Stimulated activated CD4-positive, alpha-beta T cell treated with anti-CD3 and anti-CD28 coated beads, Interleukin-12 subunit alpha, Interleukin-12 subunit beta, amount 100 ng/mL, for 48 hours (primary cell): ENCODE data around the gene MYO5B.

Source experiments
- DNase-seq, 3 donors: peaks; one replicate each; pipeline ENCODE4 v3.0.0-alpha.2; 2020; ENCODE audit warnings: low read depth in 2 of 3, low spot score in 1 of 3

MYO5B gene

GRCh38 chr18:50152900-50153299, 42.0 kb downstream of the MYO5B start:
- no peak for DNase-seq

DNA sequence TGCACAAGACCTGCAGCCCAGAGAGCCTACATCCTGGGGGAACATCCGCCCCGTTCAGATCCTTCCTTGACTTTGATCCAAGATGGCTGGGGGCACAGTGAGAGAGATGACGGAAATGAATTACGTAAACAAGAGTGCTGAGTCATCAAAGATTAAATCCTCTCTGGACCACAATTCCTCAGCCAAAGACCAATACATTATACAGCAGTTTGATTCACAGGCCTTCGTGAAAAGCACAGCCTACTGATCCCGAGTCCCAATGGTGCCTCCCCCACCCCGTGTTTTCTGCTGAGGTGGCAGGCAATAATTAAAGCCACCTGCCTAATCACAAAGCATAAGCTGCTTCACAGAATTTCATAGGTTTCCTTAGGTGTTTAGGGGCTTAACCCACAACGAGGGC, 43.0 kb downstream of the MYO5B start:
- no peak for DNase-seq

- no peak for DNase-seq
These were observed 50.4 kb downstream of the MYO5B start for GRCh38 chr18:50144540-50144939.

GRCh38 chr18:50143886-50144285, 51.1 kb downstream of the MYO5B start:
- DNase-seq: no peak

GRCh38 chr18:50143294-50143693, 51.7 kb downstream of the MYO5B start:
- DNase-seq: no peak

DNA sequence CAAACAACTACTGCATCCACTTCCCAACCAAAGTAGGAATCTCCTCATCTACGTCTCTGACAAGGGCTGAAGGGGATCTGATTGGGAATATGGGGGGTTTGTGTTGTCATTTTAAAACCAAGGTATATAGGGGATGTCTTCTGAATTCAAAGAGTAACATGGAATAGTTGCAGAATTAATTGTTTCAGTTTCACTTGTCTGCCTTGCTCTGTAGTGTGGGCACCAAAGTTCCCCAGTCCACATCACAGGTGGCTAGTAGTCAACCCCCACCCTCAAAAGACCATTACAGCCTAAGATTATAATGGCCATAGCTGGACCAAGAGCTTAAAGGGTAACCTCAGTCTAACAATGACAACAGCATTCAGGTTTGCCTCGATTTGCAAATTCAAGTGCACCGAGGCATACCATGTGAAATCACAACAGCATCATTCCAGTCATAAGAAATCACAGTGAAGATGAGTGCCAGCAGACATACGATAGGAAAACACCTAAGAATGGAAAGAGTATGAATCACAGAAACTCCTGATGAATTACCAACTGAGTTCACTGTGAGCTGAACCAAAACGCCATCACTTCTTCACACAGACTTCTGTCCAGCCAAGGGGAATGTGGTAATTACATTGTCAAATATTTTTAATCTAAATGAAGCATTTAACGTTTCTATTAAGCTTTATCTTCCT, 52.4 kb downstream of the MYO5B start:
- DNase-seq: no peak

- no peak for DNase-seq
These were observed 56.5 kb downstream of the MYO5B start for GRCh38 chr18:50138181-50139064.

DNA sequence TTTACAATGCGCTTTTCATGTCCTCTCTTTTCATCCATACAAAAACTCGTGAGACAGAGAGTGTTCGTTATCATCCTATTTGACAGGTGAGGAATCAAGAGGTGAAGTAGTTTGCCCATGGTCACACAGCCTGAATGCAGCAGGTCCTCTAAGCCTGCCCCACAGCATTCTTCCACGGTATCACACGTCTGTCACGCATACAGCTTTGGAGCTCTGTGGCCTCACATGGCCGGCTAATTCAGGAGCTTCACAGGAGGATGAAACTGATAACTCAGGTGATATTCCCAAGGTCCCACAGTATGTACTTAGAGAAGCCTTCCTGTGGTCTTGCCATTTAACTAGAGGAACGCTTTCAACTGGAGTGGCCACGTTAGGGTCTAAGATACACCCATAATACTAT, 59.0 kb downstream of the MYO5B start:
- no peak for DNase-seq

DNA sequence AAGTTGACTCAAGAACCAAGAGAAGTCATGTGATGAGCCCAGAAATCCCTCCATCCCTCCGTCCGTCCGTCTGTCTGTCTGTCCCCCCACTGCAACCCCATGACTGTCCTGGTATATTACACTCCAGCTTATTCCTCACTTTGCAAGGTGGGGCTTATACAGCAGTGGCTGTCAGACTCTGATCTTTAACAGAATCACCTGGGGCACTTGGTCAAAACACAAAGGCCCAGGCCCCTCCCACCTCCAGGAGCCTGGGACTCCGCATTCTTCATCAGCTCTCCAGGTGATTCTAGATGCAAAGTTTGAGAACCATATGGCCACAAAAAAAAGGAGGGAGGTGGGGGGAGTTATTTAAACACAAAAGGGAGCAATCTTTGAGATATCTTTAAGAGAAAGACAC, 61.4 kb downstream of the MYO5B start:
- DNase-seq: no peak

- DNase-seq: no peak
These were observed 63.4 kb downstream of the MYO5B start for GRCh38 chr18:50131591-50131990.

DNA sequence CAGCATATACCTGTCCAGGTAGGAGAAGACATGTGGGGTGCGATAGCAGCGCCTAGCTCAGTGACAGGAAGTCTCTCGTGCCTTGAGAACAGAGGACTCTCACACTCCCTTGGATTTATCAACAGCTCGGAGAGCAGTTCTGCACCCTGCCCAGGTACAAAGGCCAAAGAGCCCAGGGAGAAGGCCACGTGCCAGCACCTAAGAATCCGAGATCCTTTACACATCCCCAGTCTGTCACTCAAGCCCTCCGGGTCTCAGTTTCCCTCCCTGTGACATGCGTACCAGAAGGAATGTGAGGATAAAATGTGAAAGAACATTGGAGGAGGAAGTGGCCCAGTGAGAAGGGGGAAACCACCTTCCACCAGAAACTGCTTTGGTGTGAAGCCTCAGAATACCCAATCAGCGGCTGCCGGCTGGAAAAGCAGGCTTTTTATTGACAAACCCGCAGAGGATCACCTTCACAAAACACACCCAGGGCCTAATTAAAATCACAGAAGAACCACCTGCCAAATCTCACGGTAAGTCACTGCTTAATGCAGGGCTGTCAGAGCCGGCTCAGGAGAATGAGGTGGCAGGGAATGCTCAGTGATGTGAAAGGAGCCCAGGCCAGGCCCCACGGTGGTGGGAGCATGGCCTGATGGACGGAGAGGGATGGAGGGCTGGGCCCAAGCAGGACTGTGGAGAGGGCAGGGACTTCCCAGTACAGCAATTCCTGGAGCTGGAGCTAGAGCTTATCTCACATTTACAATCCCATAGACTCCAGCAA, 66.3 kb downstream of the MYO5B start:
- DNase-seq: no peak

- no peak for DNase-seq
These were observed 67.3 kb downstream of the MYO5B start for GRCh38 chr18:50127516-50128210.

DNA sequence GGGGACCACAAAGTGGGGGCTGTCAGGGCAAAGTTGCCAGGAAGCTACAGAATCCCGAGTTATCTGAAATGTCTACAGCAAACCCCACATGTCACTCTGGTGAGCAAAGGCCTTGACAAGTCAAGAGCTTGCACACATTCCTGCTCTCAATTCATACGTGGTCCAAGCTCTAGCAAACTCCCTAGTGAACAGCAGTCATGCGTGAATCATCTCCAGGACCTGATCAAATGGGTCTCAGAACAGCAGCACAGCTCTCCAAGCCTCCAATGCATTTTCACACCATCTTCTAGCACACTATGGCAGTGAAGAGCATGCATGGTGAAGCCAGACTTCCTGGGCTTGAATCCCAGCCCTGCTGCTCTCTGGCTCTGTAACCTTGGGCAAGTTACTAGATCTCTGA, 68.5 kb downstream of the MYO5B start:
- DNase-seq: no peak

DNA sequence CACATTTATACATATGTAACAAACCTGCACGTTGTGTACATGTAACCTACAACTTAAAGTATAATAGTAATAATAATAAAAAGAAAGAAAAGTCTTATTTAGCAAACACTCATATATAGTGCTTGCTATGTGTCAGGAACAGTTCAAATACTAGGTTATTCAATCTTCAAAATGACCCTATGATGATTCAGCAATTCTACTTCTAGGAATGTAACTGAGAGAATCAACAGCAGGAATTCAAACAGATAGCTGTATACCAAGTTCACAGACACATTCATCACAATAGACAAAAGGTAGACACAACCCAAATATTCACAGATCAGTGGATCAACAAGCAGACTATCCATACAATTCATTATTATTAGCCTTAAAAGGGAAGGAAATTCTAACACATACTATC, 69.5 kb downstream of the MYO5B start:
- DNase-seq: no peak

DNA sequence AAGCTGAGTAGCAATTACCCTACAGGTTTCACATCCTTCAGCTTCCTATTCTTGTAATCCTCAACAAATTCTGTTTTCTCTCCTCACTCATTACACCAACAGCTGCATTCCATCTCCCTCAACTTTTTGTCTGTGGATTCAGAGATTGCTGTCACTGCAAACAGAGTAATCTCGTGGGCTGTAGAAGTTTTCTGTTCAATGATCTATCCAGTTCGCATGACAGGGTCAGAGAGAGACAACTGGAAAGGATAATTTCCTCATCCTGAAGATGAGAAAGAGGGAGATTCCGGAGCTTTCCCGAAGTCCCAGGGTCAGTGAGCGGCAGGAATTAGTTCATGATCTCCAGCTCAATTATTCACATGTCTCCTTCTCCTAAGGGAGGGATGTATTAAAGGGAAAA, 75.7 kb downstream of the MYO5B start:
- DNase-seq: no peak

GRCh38 chr18:50117863-50118262, 77.1 kb downstream of the MYO5B start:
- no peak for DNase-seq

GRCh38 chr18:50115095-50115494, 79.9 kb downstream of the MYO5B start:
- no peak for DNase-seq

DNA sequence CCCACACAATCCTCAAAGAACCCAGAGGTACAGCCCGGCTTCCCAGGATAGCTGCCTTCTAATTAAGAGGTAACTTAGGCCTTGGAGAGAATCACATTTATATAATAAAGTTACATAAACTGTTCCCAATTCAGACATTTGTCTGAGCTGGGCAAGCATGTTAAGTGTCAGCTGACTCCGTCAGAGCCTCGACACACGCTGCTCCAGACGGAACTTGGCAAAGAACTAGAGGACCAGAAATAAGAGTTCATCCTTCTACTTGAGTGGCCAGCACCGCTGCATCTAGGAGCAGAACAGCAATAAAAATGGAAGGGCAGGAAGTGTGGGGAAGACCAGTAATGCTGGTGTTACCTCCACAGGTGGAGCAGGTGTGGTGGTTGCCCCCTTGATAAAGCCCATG, 80.5 kb downstream of the MYO5B start:
- DNase-seq: no peak

DNA sequence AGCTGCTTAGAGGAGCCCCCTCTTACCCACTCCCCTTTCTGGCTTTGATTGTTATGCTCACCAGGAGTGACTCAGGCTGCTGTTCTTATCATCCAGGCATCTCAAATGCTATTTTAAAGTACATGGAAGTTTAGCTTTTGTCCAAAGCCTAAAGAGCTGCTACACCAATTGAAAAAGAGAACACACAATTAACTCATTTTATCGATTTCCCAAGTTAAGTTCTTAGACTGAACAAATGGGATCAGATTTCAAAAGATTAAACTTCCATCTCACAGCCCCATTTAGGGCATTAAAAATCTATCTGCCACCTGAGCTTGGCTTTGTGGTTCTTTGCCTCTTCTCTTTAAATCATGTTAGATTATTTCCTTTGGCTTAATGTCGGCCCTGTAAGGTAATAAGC, 81.2 kb downstream of the MYO5B start:
- DNase-seq: no peak

DNA sequence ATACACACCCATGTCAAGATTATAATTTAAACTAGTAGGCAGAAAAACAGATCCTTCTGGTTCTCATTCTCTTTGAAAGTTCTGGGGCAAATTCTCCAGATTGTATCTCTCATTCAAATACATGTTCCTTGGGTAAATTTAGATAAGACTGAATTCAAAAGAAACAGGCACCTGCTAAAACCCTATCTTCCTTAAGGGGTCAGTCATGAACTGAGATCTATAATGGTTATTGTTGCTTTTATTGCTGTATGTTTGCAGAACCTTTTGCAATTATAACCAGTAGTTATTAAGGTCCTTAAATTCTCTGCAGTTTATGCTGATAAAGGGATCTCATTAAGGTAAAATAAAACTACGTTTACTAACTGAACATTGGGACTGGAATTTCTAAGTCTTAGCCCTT, 83.5 kb downstream of the MYO5B start:
- DNase-seq: no peak

DNA sequence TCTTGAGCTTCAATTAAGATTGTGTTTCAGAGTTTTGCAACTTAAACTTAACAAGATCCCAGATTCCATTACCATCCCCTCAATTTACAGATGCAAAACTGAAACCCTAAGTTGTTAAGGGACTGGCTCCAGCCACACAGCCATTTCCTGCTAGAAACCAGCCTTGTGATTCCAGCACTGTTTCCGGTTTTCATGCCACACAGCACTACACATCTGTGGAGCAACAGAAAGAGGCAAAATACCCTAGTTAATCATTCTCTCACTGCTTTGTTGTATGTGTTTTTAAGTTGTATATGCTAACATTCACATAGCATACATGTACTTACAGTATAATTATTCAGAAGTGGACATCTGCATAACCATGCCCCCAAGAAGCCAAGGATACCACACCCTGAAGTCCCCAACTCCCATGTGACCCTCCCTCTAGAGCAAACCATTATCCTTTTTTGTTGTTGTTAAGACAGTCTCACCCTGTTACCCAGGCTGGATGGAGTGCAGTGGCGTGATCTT, 87.4 kb downstream of the MYO5B start:
- no peak for DNase-seq
